ENCODE data around the gene ADAM12.
"Not testable (repeated sequence)": the region's sequence is repeated elsewhere in the genome, so short reads cannot be mapped to it uniquely, and the experiment has no call there.

Gene ADAM12

DNA sequence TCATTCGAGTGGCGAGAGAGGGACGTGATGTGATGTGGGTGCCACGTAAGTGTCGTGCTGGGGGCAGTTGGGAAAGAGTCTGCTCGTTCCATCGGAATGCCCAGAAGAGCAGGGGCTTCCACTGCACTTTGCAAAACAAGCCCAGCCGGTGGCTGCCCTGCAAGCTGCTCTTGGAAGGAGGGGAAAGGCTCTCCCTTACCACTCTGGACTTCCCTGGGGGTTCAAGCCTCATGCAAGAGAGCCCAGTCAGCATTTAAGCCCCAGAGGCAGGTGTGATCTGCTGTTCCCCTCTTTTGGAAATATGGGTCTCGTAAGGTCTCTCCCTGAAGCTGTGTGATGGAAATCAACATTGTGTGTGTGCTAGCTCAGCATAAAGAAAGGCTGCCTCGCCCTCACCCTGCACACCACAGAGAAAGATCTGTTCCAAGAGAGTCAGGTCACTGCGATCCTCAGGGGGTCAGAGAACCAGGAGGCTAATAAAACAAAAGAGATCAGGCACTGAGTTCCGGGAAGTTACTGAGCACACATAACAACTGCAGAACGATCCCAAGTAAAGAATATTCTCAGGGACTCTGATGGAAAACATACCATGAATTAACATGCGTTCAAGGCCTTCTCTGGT lies 212.5 kb downstream of the ADAM12 start:
- TF ChIP-seq, protein P1, sequence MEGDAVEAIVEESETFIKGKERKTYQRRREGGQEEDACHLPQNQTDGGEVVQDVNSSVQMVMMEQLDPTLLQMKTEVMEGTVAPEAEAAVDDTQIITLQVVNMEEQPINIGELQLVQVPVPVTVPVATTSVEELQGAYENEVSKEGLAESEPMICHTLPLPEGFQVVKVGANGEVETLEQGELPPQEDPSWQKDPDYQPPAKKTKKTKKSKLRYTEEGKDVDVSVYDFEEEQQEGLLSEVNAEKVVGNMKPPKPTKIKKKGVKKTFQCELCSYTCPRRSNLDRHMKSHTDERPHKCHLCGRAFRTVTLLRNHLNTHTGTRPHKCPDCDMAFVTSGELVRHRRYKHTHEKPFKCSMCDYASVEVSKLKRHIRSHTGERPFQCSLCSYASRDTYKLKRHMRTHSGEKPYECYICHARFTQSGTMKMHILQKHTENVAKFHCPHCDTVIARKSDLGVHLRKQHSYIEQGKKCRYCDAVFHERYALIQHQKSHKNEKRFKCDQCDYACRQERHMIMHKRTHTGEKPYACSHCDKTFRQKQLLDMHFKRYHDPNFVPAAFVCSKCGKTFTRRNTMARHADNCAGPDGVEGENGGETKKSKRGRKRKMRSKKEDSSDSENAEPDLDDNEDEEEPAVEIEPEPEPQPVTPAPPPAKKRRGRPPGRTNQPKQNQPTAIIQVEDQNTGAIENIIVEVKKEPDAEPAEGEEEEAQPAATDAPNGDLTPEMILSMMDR (IDR thresholded peaks at IDR 0.05; ENCODE audit: extremely low read depth, insufficient read depth, missing control alignments) = no peak
- no peak for DNase-seq (ENCODE audit: low spot score)
- in situ Hi-C loops (cut with MboI; ENCODE audit: low pct_unique_long_range_greater_than_20kb, low sequenced_read_pairs, unreplicated experiment) = no loop called here

DNA sequence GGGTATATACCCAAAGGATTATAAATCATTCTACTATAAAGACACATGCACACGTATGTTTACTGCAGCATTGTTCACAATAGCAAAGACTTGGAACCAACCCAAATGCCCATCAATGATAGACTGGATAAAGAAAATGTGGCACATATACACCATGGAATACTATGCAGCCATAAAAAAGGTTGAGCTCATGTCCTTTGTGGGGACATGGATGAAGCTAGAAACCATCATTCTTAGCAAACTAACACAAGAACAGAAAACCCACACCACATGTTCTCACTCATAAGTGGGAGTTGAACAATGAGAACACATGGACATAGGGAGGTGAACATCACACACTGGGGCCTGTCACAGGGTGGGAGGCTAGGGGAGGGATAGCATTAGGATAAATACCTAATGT lies 215.5 kb downstream of the ADAM12 start:
- in situ Hi-C loops (cut with MboI; ENCODE audit: low pct_unique_long_range_greater_than_20kb, low sequenced_read_pairs, unreplicated experiment); DNase-seq (ENCODE audit: low spot score): not testable (repeated sequence)

DNA sequence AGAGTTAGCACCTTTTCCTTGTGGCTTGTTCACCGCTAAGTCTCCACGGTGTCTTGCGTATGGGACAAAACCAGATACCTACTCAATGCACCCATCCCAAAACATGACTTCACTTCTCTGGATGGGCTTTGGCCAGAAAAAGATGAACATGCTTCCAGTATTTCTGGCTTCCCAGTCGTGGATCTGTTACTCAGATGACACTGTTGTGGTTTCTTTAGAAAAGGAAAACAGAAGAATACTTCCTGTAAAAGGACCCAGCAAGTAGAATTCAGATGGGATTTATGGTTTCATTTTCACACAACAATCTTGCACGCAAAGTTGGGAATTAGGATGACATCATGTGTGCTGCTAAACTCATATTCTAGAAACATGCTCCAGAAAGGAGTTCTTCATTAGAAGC lies 216.7 kb downstream of the ADAM12 start:
- TF ChIP-seq, protein P1 (IDR thresholded peaks at IDR 0.05; ENCODE audit: extremely low read depth, insufficient read depth, missing control alignments) = no peak
- in situ Hi-C loops (cut with MboI; ENCODE audit: low pct_unique_long_range_greater_than_20kb, low sequenced_read_pairs, unreplicated experiment) = no loop called here
- no peak for DNase-seq (ENCODE audit: low spot score)

DNA sequence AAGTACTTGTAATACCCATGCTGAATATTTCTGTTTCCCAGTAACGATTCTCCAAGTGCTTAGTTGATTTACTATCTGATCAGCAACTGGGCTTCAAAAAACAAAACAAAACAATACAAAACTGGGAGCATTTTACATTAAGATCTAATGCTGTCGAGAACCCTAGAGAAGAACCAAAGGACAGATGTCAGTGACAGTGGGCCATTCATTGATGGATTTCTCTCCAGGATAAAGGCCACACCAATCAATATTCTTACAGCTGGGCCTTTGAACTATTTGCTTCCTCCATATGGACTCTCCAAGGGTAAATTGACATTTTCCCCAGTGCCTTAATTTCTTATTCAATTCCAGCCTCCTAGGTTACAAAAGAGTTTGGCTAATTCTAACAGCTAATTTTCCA lies 217.5 kb downstream of the ADAM12 start:
- in situ Hi-C loops (cut with MboI; ENCODE audit: low pct_unique_long_range_greater_than_20kb, low sequenced_read_pairs, unreplicated experiment) = no loop called here
- no peak for DNase-seq (ENCODE audit: low spot score)
- TF ChIP-seq, protein P1 (IDR thresholded peaks at IDR 0.05; ENCODE audit: extremely low read depth, insufficient read depth, missing control alignments) = no peak

DNA sequence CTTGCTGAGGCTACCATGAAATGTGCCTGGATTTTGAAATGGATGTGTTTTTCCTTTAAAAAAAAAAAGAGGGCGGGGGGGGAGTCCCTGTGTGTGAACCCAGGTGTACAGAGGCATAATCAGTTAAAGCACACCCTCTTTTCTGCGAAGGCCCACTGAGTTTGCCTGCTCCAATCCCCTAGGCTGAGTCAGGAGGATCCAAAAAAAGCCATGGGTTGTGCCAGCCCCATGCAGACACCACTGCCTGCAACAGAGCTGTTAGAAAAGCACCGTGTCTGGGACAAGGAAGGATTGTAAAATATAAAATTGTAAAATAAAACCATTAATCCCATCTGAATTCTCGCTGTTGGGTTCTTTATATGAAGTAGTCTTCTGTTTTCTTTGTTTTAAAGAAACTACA lies 217.9 kb downstream of the ADAM12 start:
- DNase-seq (ENCODE audit: low spot score) = no peak
- in situ Hi-C loops (cut with MboI; ENCODE audit: low pct_unique_long_range_greater_than_20kb, low sequenced_read_pairs, unreplicated experiment) = no loop called here
- TF ChIP-seq, protein P1 (IDR thresholded peaks at IDR 0.05; ENCODE audit: extremely low read depth, insufficient read depth, missing control alignments) = no peak

DNA sequence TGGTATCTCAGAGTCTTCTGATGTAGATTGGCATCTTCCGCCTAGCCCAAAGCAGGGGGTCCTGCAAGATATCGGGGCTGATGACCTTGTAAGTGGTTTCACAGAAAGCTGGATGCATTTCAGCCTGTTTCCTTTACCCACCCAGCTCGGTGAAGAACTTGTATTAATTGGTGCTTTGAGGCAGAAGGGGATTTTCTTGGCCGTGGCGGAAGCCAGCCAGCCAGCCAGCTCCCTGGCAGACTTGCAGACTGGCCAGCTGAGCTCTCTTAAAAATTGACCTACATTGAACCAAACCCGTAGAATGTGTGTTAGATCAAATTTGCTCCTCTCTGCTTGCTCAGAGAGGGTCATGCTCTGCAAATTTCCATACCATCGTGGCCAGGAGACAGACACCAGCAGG lies 218.4 kb downstream of the ADAM12 start:
- no peak for DNase-seq (ENCODE audit: low spot score)
- TF ChIP-seq, protein P1 (IDR thresholded peaks at IDR 0.05; ENCODE audit: extremely low read depth, insufficient read depth, missing control alignments) = no peak
- in situ Hi-C loops (cut with MboI; ENCODE audit: low pct_unique_long_range_greater_than_20kb, low sequenced_read_pairs, unreplicated experiment) = no loop called here

DNA sequence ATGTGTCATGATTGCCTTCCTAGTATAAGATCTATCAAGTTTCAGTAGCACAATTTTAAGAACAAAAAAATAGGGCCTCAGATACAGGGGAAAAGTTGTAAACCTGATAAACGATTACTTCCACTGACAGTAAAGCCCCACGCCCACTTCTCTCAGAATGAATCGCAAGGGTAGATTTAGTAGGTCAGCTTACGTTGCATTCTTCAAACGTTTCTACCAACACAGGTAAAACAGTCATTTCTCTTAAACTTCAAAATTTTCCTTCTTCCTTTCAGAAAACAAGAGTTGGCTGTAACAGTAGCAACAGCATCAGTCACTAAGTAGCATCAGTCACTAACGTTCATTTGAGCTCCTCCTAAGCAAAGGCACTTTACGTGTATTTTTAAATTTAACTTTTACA lies 221.5 kb downstream of the ADAM12 start:
- DNase-seq (ENCODE audit: low spot score) = no peak
- TF ChIP-seq, protein P1 (IDR thresholded peaks at IDR 0.05; ENCODE audit: extremely low read depth, insufficient read depth, missing control alignments) = no peak
- in situ Hi-C loops (cut with MboI; ENCODE audit: low pct_unique_long_range_greater_than_20kb, low sequenced_read_pairs, unreplicated experiment) = no loop called here

Data from GM13977 (cell line).